Measurements from ENCODE around the gene TMCO6. TPM values are rescaled to one million over a fixed set of nuclear protein-coding genes. Genes with fewer than 3 reads are reported as not detected.
A peak's percentile ranks its signal among the peaks of the same experiment; 100 is the strongest.
"Not testable (repeated sequence)": the region's sequence is repeated elsewhere in the genome, so short reads cannot be mapped to it uniquely, and the experiment has no call there.

The TMCO6 gene
- polyA plus RNA-seq, 1 donor from 2014 or later, result 14.7 TPM

DNA sequence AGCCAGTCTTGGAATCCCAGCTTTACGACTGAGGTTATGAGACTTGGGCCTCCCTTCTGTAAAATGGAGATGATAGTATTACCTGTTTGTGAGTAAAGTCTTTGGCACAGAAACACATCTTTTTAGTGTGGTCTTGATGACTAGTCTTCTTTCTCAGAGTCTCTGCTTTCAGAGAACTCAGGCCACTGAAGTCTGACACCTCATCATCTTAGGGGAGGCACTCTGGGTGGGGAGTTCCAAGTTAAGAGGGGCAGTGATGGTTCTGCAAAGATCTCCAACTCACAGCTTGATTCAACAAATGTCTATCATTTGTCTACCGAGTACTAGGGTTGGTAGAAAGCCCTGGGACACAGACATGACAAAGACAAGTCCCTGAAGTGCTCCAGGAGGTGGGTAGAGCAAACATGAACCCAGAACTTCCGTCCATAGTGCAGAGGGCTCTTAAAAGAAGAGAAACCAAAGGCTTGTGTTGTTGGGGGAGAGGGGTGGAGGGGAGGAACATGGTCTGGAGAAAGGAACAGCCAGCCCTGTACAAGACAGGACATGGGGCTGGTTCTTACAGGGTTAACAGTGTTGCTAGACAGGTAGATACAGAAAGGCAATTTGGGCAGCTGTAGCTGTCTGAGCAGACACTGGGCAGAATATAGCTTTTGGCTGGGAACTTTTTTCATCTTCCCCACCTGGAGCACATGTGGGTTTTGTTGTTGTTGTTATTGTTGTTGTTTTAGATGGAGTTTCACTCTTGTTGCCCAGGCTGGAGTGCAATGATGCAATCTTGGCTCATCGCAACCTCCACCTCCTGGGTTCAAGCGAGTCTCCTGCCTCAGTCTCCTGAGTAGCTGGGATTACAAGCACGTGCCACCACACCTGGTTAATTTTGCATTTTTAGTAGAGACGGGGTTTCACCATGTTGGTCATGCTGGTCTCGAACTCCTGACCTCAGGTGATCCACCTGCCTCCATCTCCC lies 3.7 kb upstream of the TMCO6 start:
- no peaks in the 10 kb centered on the region for H3K9me3 Mint-ChIP-seq
- H3K4me1 Mint-ChIP-seq, result peaks cover 13 to 27% (median 25%) of the 10 kb centered on the region in 3 donors
- peaks cover 12% of the 10 kb centered on the region for H3K27me3 Mint-ChIP-seq
- H3K36me3 Mint-ChIP-seq, result peaks cover 2% of the 10 kb centered on the region
- H3K27ac Mint-ChIP-seq, result peak overlapping the region in 2 of 3 donors; percentile 12 to 53
- H3K4me3 Mint-ChIP-seq, result peak overlapping the region in 1 of 4 donors; percentile 70

DNA sequence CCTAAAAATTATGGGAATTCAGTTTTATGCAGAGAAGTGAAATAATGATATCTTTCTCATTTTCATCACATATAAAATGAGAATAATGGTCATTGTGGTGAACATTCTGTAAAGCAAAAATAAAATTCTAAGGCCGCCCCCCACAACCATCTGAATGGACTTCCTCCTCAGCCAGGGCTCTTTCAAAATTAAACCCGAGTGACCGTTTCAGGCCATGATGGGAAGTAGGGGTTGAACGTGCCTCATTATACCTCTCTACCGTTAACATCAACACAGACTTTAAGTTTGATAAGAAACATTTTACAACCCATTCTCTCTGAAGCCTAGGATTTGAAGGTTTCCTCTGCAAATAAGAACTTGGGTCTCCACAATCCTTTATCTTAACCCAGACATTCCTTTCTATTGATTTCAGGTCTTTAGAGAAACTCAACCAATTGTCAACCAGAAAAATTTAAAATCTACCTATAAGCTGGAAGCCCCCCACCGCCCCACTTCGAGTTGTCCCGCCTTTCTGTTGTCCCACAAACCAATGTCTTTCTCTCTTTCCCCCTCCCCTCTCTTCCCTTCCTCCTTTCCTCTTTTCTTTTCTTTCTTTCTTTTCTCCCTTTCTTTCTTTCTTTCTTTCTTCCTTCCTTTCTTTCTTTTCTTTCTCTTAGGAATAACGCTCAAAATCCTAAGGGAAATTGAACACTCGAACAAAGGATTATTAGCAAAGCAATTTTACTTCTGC lies 1.7 kb upstream of the TMCO6 start:
- Mint-ChIP-seq H3K4me3 (peak overlapping the region in 3 of 4 donors; percentile 59 to 77 (median 75)), H3K36me3 (peaks cover 2% of the 10 kb centered on the region), H3K4me1 (peaks cover 12 to 28% (median 26%) of the 10 kb centered on the region in 3 donors), H3K27me3 (peaks cover 7% of the 10 kb centered on the region), H3K27ac (peak overlapping the region in 1 of 3 donors; percentile 7), H3K9me3 (no peaks in the 10 kb centered on the region)

DNA sequence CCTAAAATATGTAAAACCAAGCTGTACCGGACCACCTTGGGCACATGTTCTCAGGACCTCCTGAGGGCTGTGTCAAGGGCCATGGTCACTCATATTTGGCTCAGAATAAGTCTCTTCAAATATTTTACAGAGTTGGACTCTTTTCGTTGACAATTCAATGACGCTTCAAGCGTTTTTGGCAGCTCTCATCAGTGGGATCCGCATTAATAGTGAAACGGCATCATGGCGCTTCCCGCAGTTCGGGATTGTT lies 428 bp upstream of the TMCO6 start:
- Mint-ChIP-seq H3K4me3 (peak overlapping the region; percentile 78 to 99 (median 97)), H3K27ac (peak overlapping the region; percentile 64 to 98 (median 95)), H3K4me1 (peaks cover 12 to 22% (median 19%) of the 10 kb centered on the region in 3 donors)
- H3K9me3 Mint-ChIP-seq, H3K36me3 Mint-ChIP-seq, H3K27me3 Mint-ChIP-seq: not testable (repeated sequence)

DNA sequence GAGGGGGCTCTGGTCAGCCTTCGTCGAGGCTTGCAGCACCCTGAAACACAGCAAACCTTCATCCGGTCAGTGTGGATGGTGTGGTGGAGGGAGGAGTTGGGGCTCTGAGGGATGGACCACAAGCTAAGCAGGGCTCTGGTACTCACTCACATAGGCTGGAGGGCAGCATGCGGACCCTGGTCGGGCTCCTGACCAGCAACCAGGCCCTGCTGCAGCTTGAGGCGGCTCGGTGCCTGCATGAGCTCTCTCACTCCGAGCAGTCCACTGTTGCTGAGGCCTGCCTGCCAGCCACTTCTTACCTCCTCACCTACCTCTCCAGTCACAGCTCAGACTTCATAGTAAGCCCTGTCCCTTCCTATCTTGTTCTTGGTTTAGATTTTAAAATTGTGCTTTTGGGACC lies 2.5 kb downstream of the TMCO6 start:
- Mint-ChIP-seq H3K36me3 (peaks cover 2% of the 10 kb centered on the region), H3K27me3 (no peaks in the 10 kb centered on the region), H3K4me1 (peaks cover 23 to 26% (median 26%) of the 10 kb centered on the region in 3 donors), H3K4me3 (peak overlapping the region in 1 of 4 donors; percentile 78), H3K27ac (peak overlapping the region in 1 of 3 donors; percentile 83), H3K9me3 (no peaks in the 10 kb centered on the region)

DNA sequence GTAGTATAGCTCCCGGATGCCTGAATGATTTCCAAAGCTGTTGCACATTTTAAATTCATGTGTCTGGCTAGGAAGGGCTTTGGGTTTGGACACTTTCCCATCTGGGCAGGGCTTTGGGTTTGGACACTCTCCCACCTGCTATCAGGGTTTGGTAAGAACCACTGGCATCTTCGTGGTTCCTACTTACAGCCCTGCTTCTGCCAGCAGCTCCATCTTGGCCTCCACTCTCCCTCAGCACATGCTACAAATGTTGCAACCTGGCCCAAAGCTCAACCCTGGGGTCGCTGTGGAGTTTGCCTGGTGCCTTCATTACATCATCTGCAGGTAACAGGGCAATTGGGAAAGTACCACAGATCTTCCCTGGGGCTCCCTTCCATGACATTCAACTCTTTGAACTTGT lies 3.5 kb downstream of the TMCO6 start:
- Mint-ChIP-seq H3K4me1 (peaks cover 28 to 31% (median 29%) of the 10 kb centered on the region in 3 donors), H3K9me3 (no peaks in the 10 kb centered on the region), H3K4me3 (peak overlapping the region in 1 of 4 donors; percentile 78), H3K27me3 (no peaks in the 10 kb centered on the region), H3K27ac (no peak overlapping the region), H3K36me3 (peaks cover 2% of the 10 kb centered on the region)

DNA sequence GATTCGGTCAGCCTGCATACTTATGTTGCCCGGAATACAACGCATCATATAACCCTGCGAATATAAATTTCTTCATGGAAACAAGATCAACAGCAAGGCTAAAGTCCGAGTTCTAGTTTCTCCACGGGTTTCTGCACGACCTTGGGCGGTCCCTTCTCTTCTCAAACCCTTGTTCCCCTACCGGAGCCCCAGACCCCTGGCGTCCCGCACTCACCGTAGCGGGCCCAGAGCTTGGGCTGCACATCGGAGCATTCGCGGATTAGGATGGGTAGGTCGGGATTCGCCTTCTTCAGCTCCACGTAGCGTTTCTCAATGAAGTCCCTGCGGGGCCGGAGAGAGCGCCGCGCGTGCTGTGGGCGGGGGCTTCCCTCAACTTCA lies 7.8 kb downstream of the TMCO6 start:
- Mint-ChIP-seq H3K9me3 (no peaks in the 10 kb centered on the region), H3K27ac (peak overlapping the region; percentile 89 to 99 (median 98)), H3K27me3 (no peaks in the 10 kb centered on the region), H3K4me3 (peak overlapping the region; percentile 94 to 100 (median 100)), H3K36me3 (peaks cover 7% of the 10 kb centered on the region), H3K4me1 (peaks cover 18 to 34% (median 23%) of the 10 kb centered on the region in 3 donors)

DNA sequence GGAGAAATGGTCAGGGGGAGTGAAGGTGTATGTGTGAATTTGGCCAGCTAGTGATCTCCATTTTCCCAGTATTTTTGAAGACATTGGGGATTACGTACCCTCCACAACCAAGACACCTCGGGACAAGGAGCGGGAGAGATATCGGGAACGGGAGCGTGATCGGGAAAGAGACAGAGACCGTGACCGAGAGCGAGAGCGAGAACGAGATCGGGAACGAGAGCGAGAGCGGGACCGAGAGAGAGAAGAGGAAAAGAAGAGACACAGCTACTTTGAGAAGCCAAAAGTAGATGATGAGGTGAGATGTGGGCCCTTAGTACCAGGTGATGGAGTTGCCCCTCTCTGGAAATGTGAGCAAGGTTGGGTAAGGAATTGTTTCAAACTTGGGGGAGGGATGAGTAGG lies 19.6 kb downstream of the TMCO6 start:
- no peak overlapping the region for H3K27ac Mint-ChIP-seq
- peaks cover 0 to 3% (median 3%) of the 10 kb centered on the region in 3 donors for H3K4me1 Mint-ChIP-seq
- H3K36me3 Mint-ChIP-seq, result peaks cover 8% of the 10 kb centered on the region
- no peaks in the 10 kb centered on the region for H3K9me3 Mint-ChIP-seq
- H3K27me3 Mint-ChIP-seq, result no peaks in the 10 kb centered on the region
- H3K4me3 Mint-ChIP-seq, result no peak overlapping the region

DNA sequence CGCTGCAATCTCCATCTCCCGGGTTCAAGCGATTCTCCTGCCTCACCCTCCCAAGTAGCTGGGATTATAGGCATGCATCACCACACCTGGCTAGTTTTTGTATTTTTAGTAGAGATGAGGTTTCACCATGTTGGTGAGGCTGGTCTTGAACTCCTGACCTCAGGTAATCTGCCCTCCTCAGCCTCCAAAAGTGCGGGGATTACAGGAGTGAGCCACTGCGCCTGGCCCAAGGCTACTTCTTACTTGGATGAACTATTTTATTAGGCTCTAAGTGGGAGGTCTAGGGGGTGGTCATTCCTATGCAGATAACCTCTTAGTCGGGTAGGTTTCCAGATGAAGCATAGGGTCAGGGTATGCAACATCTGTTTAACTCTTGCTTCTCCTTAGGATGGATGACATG lies 21.1 kb downstream of the TMCO6 start:
- H3K9me3 Mint-ChIP-seq, H3K36me3 Mint-ChIP-seq, H3K4me1 Mint-ChIP-seq, H3K27me3 Mint-ChIP-seq: not testable (repeated sequence)
- Mint-ChIP-seq H3K27ac (peak overlapping the region in 1 of 3 donors; percentile 23), H3K4me3 (peak overlapping the region in 1 of 4 donors; percentile 49)

DNA sequence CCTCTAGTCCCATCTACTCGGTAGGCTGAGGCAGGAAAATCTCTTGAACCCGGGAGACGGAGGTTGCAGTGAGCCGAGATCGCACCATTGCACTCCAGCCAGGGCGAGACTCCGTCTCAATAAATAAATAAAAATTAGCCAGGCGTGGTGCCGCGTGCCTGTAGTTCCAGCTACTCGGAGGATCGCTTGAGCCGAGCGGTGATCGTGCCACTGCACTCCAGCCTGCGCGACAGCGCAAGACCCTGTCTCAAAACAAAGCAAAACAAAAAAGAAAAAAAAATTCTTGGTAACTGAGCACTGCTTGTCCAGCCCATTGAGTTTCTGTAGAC lies 24.7 kb downstream of the TMCO6 start:
- H3K27me3 Mint-ChIP-seq, result peaks cover 2% of the 10 kb centered on the region
- H3K4me3 Mint-ChIP-seq, result peak overlapping the region; percentile 97 to 100 (median 99)
- peaks cover 9% of the 10 kb centered on the region for H3K36me3 Mint-ChIP-seq
- H3K9me3 Mint-ChIP-seq, result no peaks in the 10 kb centered on the region
- H3K27ac Mint-ChIP-seq, result peak overlapping the region; percentile 92 to 98 (median 97)
- H3K4me1 Mint-ChIP-seq, result peaks cover 21 to 28% (median 25%) of the 10 kb centered on the region in 3 donors

DNA sequence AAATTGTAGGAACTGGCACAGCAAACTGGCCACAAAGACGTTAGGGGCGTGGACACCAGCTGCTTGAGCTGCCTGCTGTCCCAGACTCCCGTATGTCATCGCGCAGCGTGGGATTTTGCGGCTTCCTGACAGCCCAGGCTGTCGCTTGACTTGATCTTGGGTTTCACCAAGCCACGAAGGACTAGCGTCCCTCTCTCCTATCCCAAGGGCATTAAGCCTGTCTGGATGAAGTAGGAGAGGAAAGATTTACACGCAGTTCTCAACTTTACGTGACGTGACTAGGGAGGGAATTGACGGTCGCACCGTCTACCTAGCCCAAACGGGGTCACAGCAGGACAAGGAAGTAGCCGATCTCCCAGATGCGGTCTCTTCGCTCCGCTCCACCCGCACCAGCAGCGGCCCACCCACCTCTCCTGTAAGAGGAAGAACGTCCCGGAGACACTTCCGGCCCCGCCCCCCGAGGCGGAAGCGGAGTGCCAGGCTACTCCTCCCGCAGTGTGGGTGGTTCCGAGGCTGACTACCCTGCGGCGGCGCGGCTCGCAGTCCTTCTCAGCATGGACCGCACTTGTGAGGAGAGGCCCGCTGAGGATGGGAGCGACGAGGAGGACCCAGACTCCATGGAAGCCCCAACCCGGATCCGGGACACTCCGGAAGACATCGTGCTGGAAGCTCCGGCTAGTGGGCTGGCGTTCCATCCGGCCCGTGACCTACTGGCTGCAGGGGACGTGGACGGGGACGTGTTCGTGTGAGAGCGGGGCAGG lies 25.3 kb downstream of the TMCO6 start, which contains the start of gene WDR55:
TSS of gene WDR55 (plus strand) at position 546 of the 761 bp plus-strand sequence. CDS start at position 555, 9 bp downstream.
- Mint-ChIP-seq H3K9me3 (no peaks in the 10 kb centered on the region), H3K27me3 (peaks cover 2% of the 10 kb centered on the region), H3K27ac (peak within 1 kb of the TSS; percentile 92 to 98 (median 97)), H3K4me3 (peak within 1 kb of the TSS; percentile 97 to 100 (median 99)), H3K4me1 (peaks cover 21 to 28% (median 25%) of the 10 kb centered on the region in 3 donors), H3K36me3 (peaks cover 9% of the 10 kb centered on the region)

DNA sequence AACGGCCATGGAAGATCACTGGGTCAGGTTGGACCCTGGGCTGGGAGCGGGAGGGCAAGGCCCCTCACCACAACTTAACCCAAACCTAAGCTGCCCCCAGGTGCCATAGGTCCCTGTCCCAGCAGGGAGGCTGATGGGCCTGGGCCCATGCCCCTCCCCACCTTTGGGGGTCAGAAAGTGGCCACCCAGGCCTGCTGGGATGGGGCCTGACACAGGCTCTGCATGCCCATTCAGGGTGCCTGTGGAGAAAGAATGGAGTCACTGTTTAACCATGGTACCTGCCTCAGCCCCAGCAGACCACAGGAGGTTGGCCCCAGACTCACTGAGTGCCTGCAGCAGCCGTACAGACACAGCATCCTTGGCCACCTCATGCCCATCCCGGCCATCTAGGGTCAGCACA lies 31.8 kb downstream of the TMCO6 start:
- H3K9me3 Mint-ChIP-seq, H3K27ac Mint-ChIP-seq, H3K27me3 Mint-ChIP-seq, H3K36me3 Mint-ChIP-seq, H3K4me3 Mint-ChIP-seq: not testable (repeated sequence)
- H3K4me1 Mint-ChIP-seq, result peaks cover 14 to 19% (median 17%) of the 10 kb centered on the region in 3 donors

DNA sequence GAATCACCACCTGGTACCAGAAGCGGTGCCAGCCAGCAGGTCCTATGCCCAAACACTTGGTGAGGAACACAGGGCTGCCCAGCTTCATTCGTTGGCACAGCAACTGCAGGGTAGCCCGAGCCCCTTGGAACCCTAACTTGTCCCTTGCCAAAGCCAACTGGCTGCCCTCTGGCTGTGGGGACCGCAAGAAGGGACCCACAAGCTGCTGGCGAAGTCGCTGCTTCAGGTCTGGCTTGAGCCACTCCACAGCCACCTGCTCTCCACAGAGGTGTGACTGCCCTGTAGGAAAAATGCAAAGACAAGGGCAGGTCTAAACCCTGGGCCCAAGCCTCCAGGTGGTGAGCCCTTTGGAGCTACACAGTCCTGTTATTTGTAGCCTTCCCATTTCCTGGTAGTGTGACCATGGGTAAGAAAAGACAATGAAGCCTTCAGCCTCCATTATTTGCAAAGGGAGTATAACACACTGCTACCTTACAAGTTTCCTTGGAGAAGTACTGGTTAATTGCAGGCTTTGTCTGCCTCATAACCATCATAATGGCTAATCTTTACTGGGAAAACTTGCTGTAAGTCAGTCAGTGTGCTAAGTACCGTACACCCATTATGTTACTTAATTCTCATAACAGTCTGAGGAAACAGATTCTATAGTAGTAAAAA lies 32.3 kb downstream of the TMCO6 start:
- no peak overlapping the region for H3K27ac Mint-ChIP-seq
- H3K4me3 Mint-ChIP-seq, result no peak overlapping the region
- no peaks in the 10 kb centered on the region for H3K27me3 Mint-ChIP-seq
- peaks cover 10 to 15% (median 13%) of the 10 kb centered on the region in 3 donors for H3K4me1 Mint-ChIP-seq
- no peaks in the 10 kb centered on the region for H3K9me3 Mint-ChIP-seq
- peaks cover 11% of the 10 kb centered on the region for H3K36me3 Mint-ChIP-seq

DNA sequence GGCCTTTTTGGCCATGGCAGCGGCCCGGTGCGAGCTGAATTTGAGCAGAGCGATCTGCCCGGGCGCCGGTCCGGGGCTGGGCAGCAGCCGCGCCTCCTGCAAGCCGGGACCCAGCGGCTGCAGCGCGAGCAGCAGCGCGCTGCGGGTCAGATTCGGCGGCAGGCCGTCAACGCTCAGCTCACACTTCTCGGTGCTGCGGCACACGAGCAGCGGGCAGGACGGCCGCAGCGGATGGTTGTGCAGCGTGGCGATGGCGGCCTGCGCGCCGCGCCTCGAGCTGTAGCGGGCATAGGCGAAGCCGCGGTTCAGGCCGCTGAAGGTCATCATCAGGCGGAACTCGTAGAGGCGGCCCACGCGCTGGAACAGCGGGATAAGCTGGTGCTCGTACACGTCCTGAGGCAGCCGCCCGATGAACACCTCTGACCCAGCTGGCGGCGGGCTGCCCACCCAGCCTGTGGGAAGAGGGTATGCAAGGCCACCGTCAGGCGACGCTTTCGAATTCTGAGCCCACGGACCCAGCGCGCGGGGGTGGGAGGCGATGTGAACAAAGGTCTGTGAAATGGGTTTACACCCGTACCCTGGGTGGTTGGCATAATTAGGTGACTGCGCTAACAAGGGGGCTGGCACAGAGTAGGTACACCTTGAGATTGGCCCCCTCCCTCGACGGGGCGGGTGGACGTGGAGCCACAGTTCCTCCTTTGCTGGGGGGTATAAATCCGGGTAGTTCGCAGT lies 33.4 kb downstream of the TMCO6 start:
- Mint-ChIP-seq H3K9me3 (no peaks in the 10 kb centered on the region), H3K36me3 (peaks cover 11% of the 10 kb centered on the region), H3K27ac (peak overlapping the region in 1 of 3 donors; percentile 53), H3K27me3 (no peaks in the 10 kb centered on the region), H3K4me1 (peaks cover 2 to 6% (median 3%) of the 10 kb centered on the region in 3 donors), H3K4me3 (no peak overlapping the region)

All from IgD-negative memory B cell (primary cell).